HUES64 (cell line): ENCODE data around the gene CCDC134.

ENCODE experiments used
- H3K27ac ChIP-seq: 2 replicates; pipeline ENCODE4 v1.7.0; 2013; ENCODE audit warnings: low read depth, low read length, inconsistent platforms
- H3K27me3 ChIP-seq: 2 replicates; pipeline ENCODE4 v1.6.1; 2013; ENCODE audit warnings: mild to moderate bottlenecking, low read length; ENCODE audit not compliant: insufficient read depth
- H3K36me3 ChIP-seq: 2 replicates; pipeline ENCODE4 v1.6.1; 2013; ENCODE audit warnings: mild to moderate bottlenecking, low read length; ENCODE audit not compliant: insufficient read depth
- H3K4me1 ChIP-seq: 2 replicates; pipeline ENCODE4 v1.6.1; 2013; ENCODE audit warnings: mild to moderate bottlenecking, low read length, moderate library complexity; ENCODE audit not compliant: insufficient read depth
- H3K4me3 ChIP-seq: 2 replicates; pipeline ENCODE4 v1.5.1; 2013; ENCODE audit warnings: mild to moderate bottlenecking, low read length, moderate library complexity
- H3K9ac ChIP-seq: 2 replicates; pipeline ENCODE4 v1.6.1; 2013; ENCODE audit warnings: mild to moderate bottlenecking, low read depth, low read length
- H3K9me3 ChIP-seq: 2 replicates; pipeline ENCODE4 v1.6.1; 2013; ENCODE audit warnings: low read depth, low read length; ENCODE audit not compliant: insufficient read depth
- WGBS: fragments of 150-250, 120-280 bp; methylation state at CpG from one replicate; pipeline ENCODE4 v1.1.7; 2013; ENCODE audit warnings: missing lambda C conversion rate; 5-methylcytosine and 5-hydroxymethylcytosine counted together

CCDC134 gene

DNA sequence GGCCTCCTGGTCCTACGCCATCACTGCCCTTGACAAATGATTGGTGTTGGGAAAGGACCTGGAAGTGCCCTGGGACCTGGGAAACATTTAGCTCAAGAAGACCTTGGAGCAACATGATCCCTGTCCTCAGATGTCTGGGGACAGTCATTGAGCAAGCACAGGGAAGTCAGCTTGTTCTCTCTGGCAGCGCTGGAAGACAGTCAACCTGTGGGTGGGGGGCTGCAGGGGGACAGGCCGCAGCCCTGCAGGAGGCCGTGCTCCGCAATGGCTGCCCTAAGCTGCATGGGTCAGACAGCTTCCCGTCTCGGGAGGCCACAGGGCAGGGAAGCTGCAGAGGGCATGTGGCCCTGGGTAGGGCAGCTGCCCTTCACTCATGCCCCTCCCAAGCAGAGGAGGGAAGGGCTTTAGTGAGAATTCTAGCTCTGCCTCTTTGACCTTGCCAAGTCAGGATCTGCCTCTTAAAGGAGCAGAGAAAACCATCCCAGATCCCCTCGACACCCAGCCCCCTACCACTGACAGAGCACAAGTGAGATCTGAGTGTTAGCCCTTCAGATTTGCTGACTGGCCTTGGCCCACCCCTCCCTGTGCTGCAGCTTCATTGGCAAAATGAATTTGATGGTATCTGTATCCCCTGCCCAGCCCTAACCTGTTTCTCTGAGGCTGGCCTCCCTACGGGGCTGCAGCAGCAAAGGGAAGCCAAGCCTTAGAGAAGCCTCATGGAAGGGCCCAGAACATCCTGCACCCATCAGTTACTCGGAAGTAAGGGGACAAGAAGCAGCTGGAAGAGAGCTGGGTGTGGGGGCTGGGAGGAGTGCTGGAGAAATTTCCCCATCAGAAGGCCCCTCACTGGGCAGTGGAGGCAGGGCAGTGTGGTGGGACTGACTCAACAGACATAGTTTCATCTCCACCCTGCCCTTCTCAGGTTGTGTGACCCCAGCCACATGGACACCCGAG lies 26.2 kb downstream of the CCDC134 start:
- Histone ChIP-seq H3K9me3 (no peaks in the 10 kb centered on the region), H3K4me3 (no peak overlapping the region), H3K27me3 (no peaks in the 10 kb centered on the region), H3K27ac (no peak overlapping the region), H3K4me1 (peaks cover 18% of the 10 kb centered on the region), H3K9ac (no peak overlapping the region), H3K36me3 (0 out of 2 replicates have a peak, but pooled peaks cover 5% of the 10 kb centered on the region)
- WGBS, result 87% methylated on average over 11 of the region's 11 CpGs

DNA sequence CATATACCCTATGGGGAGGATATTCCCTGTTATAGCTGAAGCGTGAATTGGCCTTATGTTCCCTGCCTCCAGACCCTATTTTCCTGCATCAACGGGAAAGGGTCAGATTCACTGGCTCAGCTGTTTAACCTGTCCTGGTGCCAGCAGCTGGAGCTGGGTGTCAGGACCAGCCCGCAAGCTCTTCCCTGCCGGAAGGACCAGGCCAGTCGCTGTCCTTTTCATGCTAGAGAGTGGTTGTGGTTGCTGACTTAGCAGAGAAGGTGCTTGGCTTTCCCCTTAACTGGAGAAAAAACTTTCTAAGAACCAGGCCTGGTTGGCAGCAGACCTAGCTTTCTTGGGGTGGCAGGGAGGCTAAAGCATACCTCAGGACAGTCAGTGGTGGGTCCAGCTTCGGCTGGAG lies 27.2 kb downstream of the CCDC134 start:
- Histone ChIP-seq H3K9ac (no peak overlapping the region), H3K9me3 (no peaks in the 10 kb centered on the region), H3K36me3 (0 out of 2 replicates have a peak, but pooled peaks cover 5% of the 10 kb centered on the region), H3K4me1 (peaks cover 18% of the 10 kb centered on the region), H3K27me3 (no peaks in the 10 kb centered on the region), H3K4me3 (no peak overlapping the region), H3K27ac (no peak overlapping the region)
- WGBS, result 91% methylated on average over 6 of the region's 6 CpGs

DNA sequence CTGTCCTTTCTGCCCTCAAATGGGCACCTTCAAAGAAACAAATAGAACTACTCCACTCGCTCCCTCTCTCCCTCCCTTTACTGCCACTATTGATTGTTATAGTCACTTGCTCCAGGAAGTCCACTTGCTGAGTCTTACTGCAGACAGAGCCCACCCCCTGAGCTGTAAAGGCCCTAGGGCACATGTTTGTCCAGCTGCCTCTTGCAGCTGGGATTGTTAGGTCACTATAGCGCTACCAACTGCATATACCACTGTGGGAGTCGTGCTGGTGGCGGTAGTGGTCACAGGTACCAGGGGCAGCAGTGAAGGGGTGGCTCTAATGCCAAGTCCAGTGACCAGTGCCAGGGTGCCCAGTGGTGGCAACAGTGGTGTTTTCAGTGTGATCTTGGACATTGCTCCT lies 28.0 kb downstream of the CCDC134 start:
- no peaks in the 10 kb centered on the region for H3K27me3 ChIP-seq
- H3K9ac ChIP-seq, result no peak overlapping the region
- no peaks in the 10 kb centered on the region for H3K9me3 ChIP-seq
- 0 out of 2 replicates have a peak, but pooled peaks cover 2% of the 10 kb centered on the region for H3K36me3 ChIP-seq
- no peak overlapping the region for H3K4me3 ChIP-seq
- H3K27ac ChIP-seq, result no peak overlapping the region
- WGBS, result 93% methylated on average over 4 of the region's 4 CpGs
- H3K4me1 ChIP-seq, result peaks cover 16% of the 10 kb centered on the region

DNA sequence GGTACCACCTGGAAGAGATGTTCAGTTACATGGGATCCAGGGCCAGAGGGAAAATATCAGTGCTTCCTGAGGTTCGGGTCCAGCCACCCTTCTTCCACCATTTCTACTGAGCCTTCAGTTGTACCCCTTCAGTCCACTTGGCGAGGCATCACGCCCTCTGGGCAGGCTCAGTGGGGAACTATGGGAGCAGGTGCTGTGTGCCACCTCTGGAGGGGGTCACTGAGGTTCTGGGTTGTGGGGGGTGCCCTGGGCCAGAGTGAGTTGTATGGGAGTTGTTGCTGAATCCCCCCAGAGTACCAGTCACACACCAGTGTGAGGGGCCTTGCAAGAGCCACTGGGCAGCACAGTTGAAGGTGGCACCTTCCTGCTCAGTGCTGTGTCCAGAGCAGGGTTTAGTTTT lies 29.7 kb downstream of the CCDC134 start:
- Histone ChIP-seq H3K9ac (no peak overlapping the region), H3K27me3 (no peaks in the 10 kb centered on the region), H3K9me3 (no peaks in the 10 kb centered on the region), H3K4me1 (peaks cover 18% of the 10 kb centered on the region), H3K36me3 (peaks cover 5% of the 10 kb centered on the region; the same call in 1 of the 2 replicates), H3K4me3 (no peak overlapping the region), H3K27ac (no peak overlapping the region)
- WGBS, result 100% methylated on average over 3 of the region's 3 CpGs

DNA sequence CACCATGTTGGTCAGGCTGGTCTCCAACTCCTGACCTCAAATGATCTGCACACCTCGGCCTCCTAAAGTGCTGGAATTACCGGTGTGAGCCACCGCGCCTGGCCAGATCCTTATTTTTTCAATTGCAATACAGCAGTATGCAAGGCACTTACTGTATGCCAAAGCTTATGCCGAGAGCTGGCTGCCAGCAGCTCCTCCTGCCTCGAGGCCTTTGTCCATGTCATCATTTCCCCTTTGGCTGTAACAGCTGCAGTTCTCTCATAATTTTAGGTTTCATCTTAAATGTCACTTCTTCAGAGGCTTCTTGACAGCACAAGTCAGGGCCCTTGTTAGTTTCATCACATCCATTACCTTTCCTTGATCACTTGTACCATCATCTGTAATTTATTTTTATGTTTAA lies 30.9 kb downstream of the CCDC134 start:
- H3K9me3 ChIP-seq, result no peaks in the 10 kb centered on the region
- H3K27ac ChIP-seq, result peak overlapping the region; percentile 96; the same call in 1 of the 2 replicates
- H3K27me3 ChIP-seq, result no peaks in the 10 kb centered on the region
- H3K4me3 ChIP-seq, result no peak overlapping the region
- no peak overlapping the region for H3K9ac ChIP-seq
- peaks cover 17% of the 10 kb centered on the region for H3K4me1 ChIP-seq
- 87% methylated on average over 6 of the region's 6 CpGs for WGBS
- peaks cover 15% of the 10 kb centered on the region for H3K36me3 ChIP-seq

DNA sequence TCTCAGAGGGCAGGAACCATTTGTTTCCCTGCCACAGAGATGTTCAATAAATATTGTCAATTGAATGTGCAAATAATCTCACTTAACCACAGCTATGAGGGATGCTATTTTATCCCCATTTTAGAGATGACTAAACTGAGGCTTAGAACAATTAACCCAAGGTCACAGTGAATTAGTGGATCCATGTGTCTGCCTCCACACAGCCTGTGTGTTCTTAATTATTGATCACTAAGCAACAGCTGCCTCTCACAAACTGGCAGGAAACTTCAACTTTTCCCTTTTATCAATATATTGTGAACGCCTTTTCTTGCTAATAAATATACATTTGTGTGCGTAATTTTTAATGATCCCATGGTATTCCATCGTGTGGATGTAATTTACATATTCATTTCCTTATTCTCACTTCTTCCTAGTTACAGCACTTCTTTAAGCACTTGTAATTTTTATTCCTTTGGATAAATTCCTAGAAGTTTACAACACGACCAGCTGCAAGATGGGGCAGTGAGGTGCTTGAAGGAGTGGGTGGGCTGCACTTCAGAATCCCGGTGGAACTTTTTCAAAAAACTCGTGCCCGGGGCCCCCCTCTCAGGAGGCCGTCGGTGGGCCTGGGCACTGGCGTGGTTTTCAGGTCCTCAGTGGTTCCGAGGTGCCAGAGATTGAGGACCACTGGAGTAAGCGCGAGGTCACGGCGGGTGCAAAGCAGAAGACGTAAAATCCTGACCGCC lies 31.5 kb downstream of the CCDC134 start:
- H3K9ac ChIP-seq, result peak overlapping the region; percentile 77
- H3K27ac ChIP-seq, result peak overlapping the region; percentile 96
- H3K27me3 ChIP-seq, result no peaks in the 10 kb centered on the region
- peak overlapping the region; percentile 88 for H3K4me3 ChIP-seq
- no peaks in the 10 kb centered on the region for H3K9me3 ChIP-seq
- peaks cover 21% of the 10 kb centered on the region for H3K36me3 ChIP-seq
- H3K4me1 ChIP-seq, result peaks cover 11% of the 10 kb centered on the region
- 6% methylated on average over 14 of the region's 17 CpGs for WGBS

DNA sequence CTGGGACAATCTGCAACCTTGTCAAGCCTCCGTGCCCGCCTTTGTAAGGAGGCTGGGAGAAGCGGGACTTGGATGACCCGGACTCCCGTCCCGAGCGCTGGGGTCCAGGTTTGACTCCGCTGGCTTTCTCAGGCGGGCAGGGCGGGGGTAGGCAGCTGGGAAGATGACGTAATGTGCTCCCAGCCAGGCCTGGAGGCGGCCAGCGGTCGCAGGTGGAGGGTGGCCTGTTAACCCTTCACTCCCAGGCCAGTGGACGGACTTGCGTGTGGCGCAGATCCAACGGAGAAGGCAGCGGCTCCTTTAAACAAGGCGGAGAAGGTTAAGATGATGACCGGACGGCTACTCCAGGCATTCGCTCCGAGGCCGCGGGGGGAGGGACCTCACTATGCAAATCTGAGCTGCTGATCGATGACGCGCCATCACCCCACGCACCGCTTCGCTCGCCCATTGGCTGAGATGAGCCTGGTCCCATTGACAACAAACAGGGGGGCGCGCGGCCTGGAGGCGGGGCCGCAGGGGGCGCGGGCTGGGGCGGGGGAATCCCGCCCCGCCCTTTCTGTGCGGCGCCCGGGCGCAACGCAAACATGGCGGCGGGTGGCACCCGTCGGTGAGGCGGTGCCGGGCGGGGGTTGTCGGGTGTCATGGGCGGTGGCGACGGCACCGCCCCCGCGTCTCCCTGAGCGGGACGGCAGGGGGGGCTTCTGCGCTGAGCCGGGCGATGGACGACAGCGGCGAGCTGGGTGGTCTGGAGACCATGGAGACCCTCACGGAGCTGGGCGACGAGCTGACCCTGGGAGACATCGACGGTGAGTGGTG lies 32.3 kb downstream of the CCDC134 start, which contains the start of gene SREBF2:
Gene SREBF2 (plus strand): TSS at position 553 of the 816 bp plus-strand sequence. CDS start 166 bp downstream, at position 719.
- Histone ChIP-seq H3K9ac (peak within 1 kb of the TSS; percentile 89), H3K27ac (peak within 1 kb of the TSS; percentile 96), H3K27me3 (no peaks in the 10 kb centered on the region), H3K9me3 (no peaks in the 10 kb centered on the region), H3K4me3 (peak within 1 kb of the TSS; percentile 88), H3K4me1 (peaks cover 10% of the 10 kb centered on the region), H3K36me3 (peaks cover 22% of the 10 kb centered on the region)
- under 1% methylated on average over 75 of the region's 75 CpGs for WGBS

DNA sequence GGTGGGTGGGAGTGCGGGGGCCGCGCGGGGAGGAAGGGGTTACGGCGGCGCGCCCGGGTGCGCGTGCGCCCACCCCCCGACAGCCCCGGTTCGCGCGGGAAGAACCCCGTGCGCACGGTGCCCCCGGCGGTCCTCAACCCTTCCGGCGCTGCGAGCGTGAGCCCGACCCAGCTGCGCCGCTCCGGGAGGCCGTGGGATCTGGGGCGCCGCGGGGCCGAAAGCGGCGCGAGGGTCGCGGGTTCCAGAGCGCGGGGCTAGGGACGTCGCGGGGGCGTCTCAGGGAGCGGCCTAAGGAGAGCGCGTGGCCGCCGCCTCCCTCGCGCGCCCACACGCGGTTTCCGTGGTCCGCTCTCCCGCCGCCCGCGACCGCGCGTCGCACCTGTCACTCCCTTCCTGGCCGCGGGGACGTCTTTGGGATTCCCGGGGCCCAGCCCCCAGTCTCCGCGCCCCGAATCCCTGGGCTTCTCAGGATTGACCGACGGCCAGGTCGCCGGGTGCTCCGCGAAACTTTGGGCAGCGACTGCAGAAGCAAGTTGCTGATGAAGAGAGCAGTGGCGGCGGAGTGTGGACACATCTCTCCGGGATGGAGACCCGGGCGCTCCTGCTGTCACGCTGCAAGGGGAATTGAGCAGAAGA lies 33.0 kb downstream of the CCDC134 start:
- no peaks in the 10 kb centered on the region for H3K9me3 ChIP-seq
- H3K27me3 ChIP-seq, result no peaks in the 10 kb centered on the region
- peaks cover 29% of the 10 kb centered on the region for H3K36me3 ChIP-seq
- H3K4me3 ChIP-seq, result peak overlapping the region; percentile 88
- H3K27ac ChIP-seq, result peak overlapping the region; percentile 96
- peaks cover 10% of the 10 kb centered on the region for H3K4me1 ChIP-seq
- WGBS, result under 1% methylated on average over 86 of the region's 86 CpGs
- peak overlapping the region; percentile 89 for H3K9ac ChIP-seq

DNA sequence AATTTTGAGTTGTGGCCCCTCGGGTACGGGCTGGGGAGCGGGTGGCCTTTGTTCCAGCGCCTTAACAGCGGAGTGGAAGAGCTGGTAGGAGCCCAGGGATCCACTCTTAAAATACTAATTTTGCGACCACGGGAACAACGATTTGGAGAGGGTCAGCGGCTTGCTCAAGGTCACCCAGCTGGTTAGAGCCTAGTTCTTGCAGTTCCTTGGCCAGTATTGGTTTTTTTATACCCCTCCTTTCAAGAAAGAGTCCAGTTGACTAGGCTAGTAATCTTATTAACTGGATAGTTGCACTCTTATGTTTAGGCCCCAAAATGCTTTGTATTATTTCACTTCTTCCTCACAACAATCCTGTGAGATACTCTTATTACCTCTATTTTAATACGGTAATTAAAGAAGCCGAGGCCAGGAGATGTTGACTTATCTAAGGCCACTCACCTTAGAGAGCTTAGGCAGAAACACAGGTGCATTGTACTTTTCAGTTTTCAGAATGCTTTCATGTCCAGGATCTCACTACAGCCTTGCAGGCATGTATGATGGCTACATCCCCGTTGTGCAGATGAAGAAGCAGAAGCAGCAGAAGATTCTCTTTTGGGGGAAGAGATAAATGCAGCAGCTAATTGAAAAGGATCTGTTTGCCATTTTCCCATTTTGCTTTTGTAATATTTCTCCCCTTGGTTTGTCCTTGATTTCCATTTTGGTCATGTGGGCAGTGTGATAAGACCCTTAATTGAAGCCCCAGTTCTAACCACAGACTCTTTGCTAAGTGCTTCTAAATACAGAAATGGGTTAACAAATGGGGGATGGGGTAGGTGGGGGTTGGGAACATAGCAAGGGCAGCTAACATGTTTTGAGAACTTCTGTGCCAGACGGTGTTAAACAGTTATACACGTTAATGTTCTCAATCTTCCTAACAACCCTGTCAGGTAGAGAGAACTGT lies 33.8 kb downstream of the CCDC134 start:
- Histone ChIP-seq H3K4me1 (peaks cover 10% of the 10 kb centered on the region), H3K27me3 (no peaks in the 10 kb centered on the region), H3K9me3 (no peaks in the 10 kb centered on the region), H3K36me3 (peaks cover 36% of the 10 kb centered on the region), H3K27ac (peak overlapping the region; percentile 96), H3K9ac (peak overlapping the region; percentile 89), H3K4me3 (peak overlapping the region; percentile 88)
- 10% methylated on average over 12 of the region's 14 CpGs for WGBS
